IPS DF 4.7 (cell line): ENCODE measurements around the gene EXOC4.

ENCODE experiments used
- DNase-seq: peaks from one replicate; pipeline ENCODE4 v3.0.0-alpha.2; 2013; ENCODE audit warnings: low spot score; ENCODE audit errors: extremely low read depth

The EXOC4 gene

DNA sequence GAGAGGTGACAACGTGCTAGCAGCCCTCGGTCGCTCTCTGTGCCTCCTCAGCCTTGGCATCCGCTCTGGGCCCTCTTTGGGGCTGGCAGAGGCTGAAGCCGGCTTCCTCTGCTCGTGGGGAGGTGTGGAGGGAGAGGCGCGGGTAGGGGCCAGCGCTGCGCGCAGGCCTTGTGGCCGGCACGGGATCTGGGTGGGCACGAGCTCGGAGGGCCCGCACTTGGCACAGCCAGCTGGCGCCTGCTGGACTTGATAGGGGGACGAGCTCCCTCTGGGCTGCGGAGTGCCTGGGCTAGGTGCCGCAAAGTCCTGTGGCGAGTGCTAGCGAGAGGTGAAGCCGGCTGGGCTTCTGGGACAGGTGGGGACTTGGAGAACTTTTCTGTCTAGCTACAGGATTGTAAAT is 170.7 kb downstream of the EXOC4 start:
- no peak for DNase-seq

DNA sequence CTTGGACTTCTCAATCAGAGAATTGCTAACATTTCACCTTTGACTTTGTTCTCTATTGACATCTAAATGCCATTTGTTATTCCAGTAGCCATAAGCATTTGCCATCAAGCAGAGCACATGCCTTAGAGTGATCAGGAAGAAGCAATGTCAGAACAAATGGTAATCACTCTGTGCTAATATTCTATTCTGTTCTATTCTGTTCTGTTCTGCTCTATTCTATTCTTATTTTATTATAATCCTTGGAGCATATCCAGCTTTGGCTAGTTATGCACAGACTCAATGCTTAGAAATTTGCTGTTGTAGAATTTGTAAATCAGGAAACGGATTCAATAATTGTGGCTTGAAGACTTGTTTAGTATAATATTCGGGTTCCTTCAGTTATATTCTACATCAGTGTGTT is 175.4 kb downstream of the EXOC4 start:
- DNase-seq, result no peak

GRCh38 chr7:133428876-133429275 is 176.0 kb downstream of the EXOC4 start:
- DNase-seq, result no peak

DNA sequence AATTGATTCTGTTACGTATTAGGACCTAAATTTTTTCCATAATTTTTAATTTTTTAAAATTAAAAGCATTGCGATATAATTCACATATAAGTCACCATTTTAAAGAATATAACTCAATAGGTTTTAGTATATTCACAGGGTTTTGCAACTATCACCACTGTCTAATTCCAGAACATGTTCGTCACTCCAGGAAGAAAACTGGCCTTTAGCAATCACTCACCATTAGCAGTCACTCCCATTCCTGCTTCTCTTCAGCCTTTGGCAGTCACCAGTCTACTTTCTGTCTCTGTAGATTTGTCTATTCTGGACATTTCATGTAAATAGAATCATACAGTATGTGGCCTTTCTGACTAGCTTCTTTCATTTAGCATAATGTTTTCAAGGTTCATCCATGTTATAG is 176.5 kb downstream of the EXOC4 start:
- no peak for DNase-seq

- no peak for DNase-seq
Measured at GRCh38 chr7:133431134-133431724, 178.4 kb downstream of the EXOC4 start.

GRCh38 chr7:133433165-133433812 is 180.4 kb downstream of the EXOC4 start:
- DNase-seq, result no peak

DNA sequence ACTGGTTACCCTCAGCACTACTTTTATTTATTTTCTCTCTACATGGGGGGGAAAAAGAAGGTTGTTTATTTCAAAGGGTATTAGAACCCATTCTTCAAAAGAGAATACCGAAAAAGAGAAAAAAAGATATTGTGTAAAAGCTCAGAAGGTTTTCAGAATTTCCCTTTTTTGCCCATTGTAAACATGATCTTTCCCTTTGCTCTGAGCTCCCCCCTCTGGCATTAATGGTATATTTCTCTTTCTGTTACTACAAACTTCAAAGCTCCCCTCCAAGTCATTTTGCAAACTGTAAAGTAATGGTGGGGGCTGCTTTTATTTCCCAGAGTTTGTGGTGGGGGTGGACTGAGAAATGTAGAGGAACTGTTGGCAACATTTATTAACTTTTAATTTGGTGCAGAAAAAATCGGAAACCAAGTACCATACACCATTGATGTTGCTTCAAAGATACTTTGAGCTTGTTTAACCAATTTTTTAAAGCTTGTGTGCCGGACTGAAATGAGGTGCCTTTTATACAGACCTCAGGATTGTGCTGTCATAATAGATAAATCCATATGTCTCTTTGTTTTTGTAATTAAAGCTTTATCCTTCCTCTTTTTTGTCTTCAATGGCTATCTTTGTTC is 181.5 kb downstream of the EXOC4 start:
- no peak for DNase-seq

DNA sequence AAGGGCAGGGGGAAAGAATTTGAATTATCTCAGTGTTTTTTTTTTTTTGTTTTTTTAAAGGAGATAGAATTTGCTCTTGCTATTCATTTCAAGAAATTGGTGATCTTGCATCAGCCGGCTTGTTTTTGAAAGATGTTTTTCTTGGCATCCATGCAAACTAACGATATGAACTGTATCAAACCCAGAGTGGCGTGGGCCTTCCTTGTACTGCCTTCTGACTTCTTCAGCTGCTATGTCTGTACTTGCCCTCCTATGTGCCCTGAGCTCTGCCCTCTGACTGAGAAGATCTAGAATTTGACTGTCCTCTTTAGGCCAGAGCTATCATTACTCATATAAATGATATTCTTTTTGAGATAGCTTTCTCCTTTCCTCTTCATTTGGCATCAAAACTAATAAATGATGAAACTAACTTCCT is 183.1 kb downstream of the EXOC4 start:
- DNase-seq, result no peak

DNA sequence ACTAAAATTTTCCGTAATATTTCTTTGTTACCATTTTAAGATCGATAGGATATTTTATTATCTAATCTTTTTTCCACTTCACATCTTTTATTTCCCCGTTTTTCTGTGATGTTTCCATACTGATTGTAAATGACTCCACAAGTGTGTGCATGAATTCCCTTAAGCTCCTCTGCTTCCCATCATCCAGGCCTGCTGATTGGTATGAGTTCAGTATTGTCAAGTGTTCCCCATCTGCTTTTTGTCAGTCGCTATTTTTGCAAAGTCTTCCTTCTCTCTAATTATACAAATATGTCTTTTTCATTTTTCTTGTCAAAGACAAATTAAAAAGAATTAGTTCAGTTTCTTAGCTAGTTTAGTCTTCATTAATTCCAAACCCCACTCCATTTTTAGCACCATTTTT is 184.7 kb downstream of the EXOC4 start:
- DNase-seq, result no peak

DNA sequence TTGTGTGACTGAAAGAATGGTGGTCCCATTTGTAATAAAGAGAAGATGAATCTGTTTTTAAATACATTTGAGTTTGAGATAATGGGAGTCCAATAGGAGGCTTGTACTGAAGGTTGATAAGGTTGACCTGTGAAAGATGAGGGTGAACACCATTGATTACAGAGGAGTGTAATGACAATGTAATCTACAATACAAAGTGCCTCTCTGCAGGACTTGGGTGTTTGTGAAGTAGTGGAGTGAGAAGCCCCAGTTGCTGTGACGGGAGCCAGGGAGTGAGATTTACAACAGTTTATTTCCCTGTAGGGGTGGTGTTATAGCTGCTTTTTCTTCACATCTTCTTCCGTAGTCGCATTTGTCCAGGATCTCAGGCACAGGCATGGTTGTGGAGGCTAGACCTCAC is 189.9 kb downstream of the EXOC4 start:
- DNase-seq, result no peak

GRCh38 chr7:133445617-133446016 is 192.7 kb downstream of the EXOC4 start:
- no peak for DNase-seq

DNA sequence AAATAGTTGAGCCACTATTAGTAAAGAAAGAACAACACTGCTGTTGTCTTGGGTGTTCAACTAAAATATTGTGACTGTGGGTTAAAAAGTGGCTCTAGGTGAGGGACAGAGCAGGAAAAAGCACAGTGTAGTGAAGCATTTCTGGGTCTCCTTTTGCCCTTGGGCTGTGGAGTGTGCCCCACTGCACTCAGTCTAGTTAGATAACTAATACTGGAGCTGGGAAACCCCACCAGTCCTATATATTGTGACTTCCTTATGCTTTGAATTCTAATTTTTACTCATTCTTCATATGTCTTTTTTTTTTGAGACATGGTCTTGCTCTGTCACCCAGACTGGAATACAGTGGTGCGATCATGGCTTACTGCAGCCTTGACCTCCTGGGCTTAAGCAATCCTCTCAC is 195.1 kb downstream of the EXOC4 start:
- DNase-seq, result no peak

DNA sequence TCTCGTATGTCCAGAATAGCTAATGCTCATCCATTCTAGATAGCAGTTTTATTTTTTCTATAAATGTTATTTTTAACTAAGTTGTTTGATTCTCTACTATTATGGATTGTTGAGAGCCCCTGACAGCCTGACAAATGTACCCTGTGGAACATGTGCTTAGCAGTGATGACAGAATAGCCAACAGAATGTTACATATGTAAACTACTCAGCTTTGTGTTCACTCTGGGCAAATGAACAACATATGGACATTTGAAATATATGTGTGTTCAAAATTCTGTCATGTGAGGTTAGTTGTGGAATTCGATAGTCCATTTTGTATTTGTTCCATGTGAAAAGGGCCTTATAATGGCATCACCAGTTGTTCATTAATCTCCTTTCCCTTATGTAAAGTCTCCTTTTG is 199.7 kb downstream of the EXOC4 start:
- DNase-seq, result no peak

GRCh38 chr7:133458688-133459087 is 205.8 kb downstream of the EXOC4 start:
- no peak for DNase-seq

DNA sequence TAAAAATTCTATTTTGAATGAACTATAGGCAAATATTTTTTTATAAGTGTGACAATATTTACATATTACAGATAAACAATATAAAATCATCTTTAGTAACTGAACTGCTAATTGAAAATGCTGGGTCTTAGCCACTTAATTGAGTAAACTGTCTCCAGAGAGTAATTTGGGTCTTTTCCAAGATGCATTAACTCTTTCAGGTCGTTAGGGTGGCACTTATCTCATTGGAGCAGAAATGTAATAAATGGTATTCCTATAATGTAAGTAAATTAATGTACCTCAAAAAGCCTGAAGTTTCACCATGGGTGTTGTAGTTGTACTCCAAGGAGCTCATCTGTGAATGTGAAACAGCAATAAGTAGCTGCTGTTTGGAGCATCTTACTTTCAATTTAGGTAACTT is 208.5 kb downstream of the EXOC4 start:
- no peak for DNase-seq

DNA sequence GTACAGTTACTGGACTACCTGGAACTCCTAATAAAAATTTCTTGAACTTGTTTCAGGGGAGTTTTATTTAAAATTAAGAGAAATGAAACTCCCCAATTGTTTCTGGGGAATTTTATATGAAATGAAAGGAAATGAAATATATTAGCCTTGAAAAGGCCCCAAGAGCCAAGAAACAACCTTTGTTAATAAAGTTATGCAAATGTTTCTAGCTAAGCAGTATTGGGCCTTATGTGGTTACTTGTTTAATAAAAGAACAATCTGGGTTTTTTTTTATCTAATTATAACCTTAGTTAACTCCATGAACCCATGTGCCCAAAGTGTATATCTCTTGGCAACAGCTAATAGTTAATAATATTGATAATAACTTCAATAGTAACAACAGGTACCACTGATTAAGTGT is 222.8 kb downstream of the EXOC4 start:
- DNase-seq, result no peak

- no peak for DNase-seq
Measured at GRCh38 chr7:133477791-133478190, 224.9 kb downstream of the EXOC4 start.

DNA sequence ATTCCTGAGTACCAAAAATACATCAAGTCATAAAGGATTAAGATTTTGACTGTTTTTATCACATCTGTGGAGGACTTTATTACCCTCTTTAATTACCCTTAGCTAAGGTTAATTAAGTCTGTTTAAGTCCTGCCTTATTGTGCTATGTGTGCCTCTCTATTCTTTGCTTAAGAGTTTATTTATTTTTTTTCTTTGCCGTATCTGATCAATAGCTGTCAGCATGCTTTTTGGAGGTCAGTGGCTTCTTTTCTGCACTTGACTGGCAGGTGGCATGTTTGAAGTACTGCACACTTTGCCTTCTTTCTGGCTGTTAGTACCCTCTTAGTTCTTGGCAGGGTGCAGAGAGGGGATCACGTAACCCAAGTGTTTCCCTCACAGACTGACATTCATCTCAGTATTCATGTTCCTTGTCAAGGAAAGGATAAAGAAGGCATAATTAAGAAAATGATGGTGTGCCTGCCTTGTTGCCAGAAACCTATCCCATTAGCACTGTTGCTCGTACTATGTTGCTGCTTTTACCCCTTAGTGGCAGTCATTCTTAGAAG is 225.8 kb downstream of the EXOC4 start:
- no peak for DNase-seq

- DNase-seq, result no peak
Measured at GRCh38 chr7:133479456-133480065, 226.7 kb downstream of the EXOC4 start.

GRCh38 chr7:133480868-133481267 is 228.0 kb downstream of the EXOC4 start:
- DNase-seq, result no peak

DNA sequence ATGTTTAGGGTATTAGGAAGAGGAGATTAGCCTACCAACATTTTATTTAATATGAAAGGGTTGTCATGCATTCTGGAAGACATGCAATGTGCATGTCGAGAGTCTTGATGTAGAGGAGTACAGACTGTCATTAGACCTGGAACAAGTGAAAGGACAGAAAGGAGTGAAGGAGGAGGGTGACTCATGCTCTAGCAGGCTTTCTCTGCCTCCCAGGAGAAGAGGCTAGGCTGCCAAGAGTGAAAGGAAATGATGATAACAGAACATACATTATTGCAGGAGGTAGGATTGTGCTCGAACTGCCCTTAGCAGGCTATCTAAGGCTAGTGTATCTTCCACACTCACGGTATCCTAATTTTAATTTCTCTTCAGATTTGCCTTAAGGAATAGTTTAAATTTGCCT is 228.8 kb downstream of the EXOC4 start:
- DNase-seq, result no peak

DNA sequence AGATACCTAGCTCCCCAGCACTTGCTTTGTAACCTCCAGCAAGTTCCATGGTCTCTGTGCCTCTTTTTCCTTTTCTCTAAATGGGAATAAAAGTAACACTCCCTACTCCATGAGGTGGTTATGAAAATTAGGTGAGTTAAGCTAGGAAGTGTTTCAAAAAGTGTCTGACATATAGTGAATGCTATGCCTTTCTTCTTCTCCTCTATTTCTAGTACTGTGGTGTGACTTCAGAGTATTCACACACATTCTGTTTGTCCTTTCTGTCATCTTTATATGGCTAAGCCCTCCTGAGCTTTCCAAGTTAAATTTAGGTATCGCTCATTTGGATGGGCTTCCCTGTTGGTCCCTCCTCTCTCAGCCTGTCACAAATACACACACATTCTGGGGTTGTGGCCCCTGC is 229.7 kb downstream of the EXOC4 start:
- DNase-seq, result no peak
